ENCODE data around the gene MAP3K13.

The MAP3K13 gene

DNA sequence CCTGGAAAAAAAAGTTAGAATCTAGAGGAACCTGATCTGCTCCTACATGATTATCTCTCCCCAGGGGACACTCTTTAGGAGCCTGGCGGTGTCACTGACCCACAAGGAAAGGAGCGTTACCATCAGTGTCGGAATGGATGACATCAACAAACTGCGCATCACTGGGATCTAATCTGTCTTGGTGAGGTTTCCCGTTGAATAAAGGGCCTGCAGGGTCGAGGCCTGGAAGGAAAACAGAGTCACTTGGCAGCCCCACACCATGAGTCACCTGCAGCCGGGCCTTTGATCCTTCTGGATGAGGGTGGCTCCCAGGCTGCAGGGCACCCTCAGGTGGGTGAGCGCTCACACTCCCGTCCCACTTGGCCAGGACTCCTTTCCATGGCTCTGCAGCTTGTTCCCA lies 164.4 kb downstream of the MAP3K13 start:
- no peaks in the 10 kb centered on the region for H4K20me1 ChIP-seq (ENCODE audit: low read depth, low read length)
- H3F3A ChIP-seq (ENCODE audit: insufficient read depth) = no peaks in the 10 kb centered on the region
- no peaks in the 10 kb centered on the region for H3K9me3 ChIP-seq (ENCODE audit: insufficient read depth, low read length)
- H3K9me2 ChIP-seq (replicated peaks; ENCODE audit: insufficient read depth, low read length) = no peaks in the 10 kb centered on the region
- no peak overlapping the region for H3K4me3 ChIP-seq (ENCODE audit: insufficient read depth, low read length, poor library complexity, severe bottlenecking)
- H3K27me3 ChIP-seq (ENCODE audit: low read length) = no peaks in the 10 kb centered on the region
- no peak overlapping the region for H2AFZ ChIP-seq (ENCODE audit: low read depth, low read length, severe bottlenecking)
- no peak overlapping the region for H3K27ac ChIP-seq (ENCODE audit: low read depth, low read length)
- no peaks in the 10 kb centered on the region for H3K36me3 ChIP-seq (ENCODE audit: low read length)
- no peak for TF ChIP-seq EZH2phosphoT487 (conservative IDR thresholded peaks at IDR 0.05; ENCODE audit: low read length)
- TF ChIP-seq, protein P1, sequence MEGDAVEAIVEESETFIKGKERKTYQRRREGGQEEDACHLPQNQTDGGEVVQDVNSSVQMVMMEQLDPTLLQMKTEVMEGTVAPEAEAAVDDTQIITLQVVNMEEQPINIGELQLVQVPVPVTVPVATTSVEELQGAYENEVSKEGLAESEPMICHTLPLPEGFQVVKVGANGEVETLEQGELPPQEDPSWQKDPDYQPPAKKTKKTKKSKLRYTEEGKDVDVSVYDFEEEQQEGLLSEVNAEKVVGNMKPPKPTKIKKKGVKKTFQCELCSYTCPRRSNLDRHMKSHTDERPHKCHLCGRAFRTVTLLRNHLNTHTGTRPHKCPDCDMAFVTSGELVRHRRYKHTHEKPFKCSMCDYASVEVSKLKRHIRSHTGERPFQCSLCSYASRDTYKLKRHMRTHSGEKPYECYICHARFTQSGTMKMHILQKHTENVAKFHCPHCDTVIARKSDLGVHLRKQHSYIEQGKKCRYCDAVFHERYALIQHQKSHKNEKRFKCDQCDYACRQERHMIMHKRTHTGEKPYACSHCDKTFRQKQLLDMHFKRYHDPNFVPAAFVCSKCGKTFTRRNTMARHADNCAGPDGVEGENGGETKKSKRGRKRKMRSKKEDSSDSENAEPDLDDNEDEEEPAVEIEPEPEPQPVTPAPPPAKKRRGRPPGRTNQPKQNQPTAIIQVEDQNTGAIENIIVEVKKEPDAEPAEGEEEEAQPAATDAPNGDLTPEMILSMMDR (IDR thresholded peaks at IDR 0.05; ENCODE audit: insufficient read depth, low read length, poor library complexity, severe bottlenecking) = no peak
- H3K9ac ChIP-seq (ENCODE audit: low read length) = no peak overlapping the region
- H3K4me2 ChIP-seq (ENCODE audit: low read depth, low read length, poor library complexity, severe bottlenecking) = no peak overlapping the region
- no peaks in the 10 kb centered on the region for H3K79me2 ChIP-seq (ENCODE audit: insufficient read depth, low read length)

- Histone ChIP-seq H3K9me2 (replicated peaks; ENCODE audit: insufficient read depth, low read length) (no peaks in the 10 kb centered on the region), H3F3A (ENCODE audit: insufficient read depth) (no peaks in the 10 kb centered on the region), H3K4me2 (ENCODE audit: low read depth, low read length, poor library complexity, severe bottlenecking) (no peak overlapping the region), H3K9ac (ENCODE audit: low read length) (no peak overlapping the region), H3K27ac (ENCODE audit: low read depth, low read length) (no peak overlapping the region), H2AFZ (ENCODE audit: low read depth, low read length, severe bottlenecking) (no peak overlapping the region), H3K36me3 (ENCODE audit: low read length) (no peaks in the 10 kb centered on the region), H3K79me2 (ENCODE audit: insufficient read depth, low read length) (no peaks in the 10 kb centered on the region), H3K4me3 (ENCODE audit: insufficient read depth, low read length, poor library complexity, severe bottlenecking) (no peak overlapping the region), H3K27me3 (ENCODE audit: low read length) (no peaks in the 10 kb centered on the region), H4K20me1 (ENCODE audit: low read depth, low read length) (no peaks in the 10 kb centered on the region), H3K9me3 (ENCODE audit: insufficient read depth, low read length) (no peaks in the 10 kb centered on the region)
- TF ChIP-seq EZH2phosphoT487 (conservative IDR thresholded peaks at IDR 0.05; ENCODE audit: low read length) = no peak
- TF ChIP-seq, protein P1 (IDR thresholded peaks at IDR 0.05; ENCODE audit: insufficient read depth, low read length, poor library complexity, severe bottlenecking) = no peak
Observed at GRCh38 chr3:185528532-185528931, 165.6 kb downstream of the MAP3K13 start.

DNA sequence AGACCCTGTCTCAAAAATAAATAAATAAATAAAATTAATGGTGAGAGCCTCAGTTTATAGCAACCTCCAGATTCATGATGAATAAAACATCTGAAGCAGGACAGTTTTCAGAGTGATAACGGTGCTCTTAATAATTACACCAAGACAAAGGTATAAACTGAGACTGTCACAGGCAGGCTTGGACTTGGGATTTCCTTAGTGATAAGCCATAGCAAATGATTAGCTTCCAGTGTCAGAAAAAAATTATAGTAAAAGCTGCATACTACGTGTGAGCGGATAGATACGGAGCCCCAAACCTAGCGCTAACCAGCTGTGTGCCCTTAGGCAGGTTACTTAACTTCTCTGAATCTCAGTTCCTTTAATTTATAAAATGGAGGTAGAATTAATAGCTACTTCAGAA lies 167.9 kb downstream of the MAP3K13 start:
- no peak overlapping the region for H3K4me3 ChIP-seq (ENCODE audit: insufficient read depth, low read length, poor library complexity, severe bottlenecking)
- no peaks in the 10 kb centered on the region for H3K36me3 ChIP-seq (ENCODE audit: low read length)
- no peaks in the 10 kb centered on the region for H3K79me2 ChIP-seq (ENCODE audit: insufficient read depth, low read length)
- no peaks in the 10 kb centered on the region for H3K27me3 ChIP-seq (ENCODE audit: low read length)
- H3K9me3 ChIP-seq (ENCODE audit: insufficient read depth, low read length) = no peaks in the 10 kb centered on the region
- no peak overlapping the region for H3K9ac ChIP-seq (ENCODE audit: low read length)
- no peak overlapping the region for H2AFZ ChIP-seq (ENCODE audit: low read depth, low read length, severe bottlenecking)
- no peaks in the 10 kb centered on the region for H4K20me1 ChIP-seq (ENCODE audit: low read depth, low read length)
- TF ChIP-seq, protein P1 (IDR thresholded peaks at IDR 0.05; ENCODE audit: insufficient read depth, low read length, poor library complexity, severe bottlenecking) = no peak
- no peak for TF ChIP-seq EZH2phosphoT487 (conservative IDR thresholded peaks at IDR 0.05; ENCODE audit: low read length)
- no peak overlapping the region for H3K27ac ChIP-seq (ENCODE audit: low read depth, low read length)
- H3F3A ChIP-seq (ENCODE audit: insufficient read depth) = no peaks in the 10 kb centered on the region
- H3K9me2 ChIP-seq (replicated peaks; ENCODE audit: insufficient read depth, low read length) = no peaks in the 10 kb centered on the region
- H3K4me2 ChIP-seq (ENCODE audit: low read depth, low read length, poor library complexity, severe bottlenecking) = no peak overlapping the region
